GM21576 (cell line): ENCODE measurements around the gene C1QTNF2.

Experiments used
- ATAC-seq: cut with Tn5 transposase; IDR thresholded peaks from one replicate; pipeline ENCODE4 v1.9.1; 2021; ENCODE audit warnings: mild to moderate bottlenecking, moderate library complexity; ENCODE audit not compliant: unreplicated experiment

Gene C1QTNF2

DNA sequence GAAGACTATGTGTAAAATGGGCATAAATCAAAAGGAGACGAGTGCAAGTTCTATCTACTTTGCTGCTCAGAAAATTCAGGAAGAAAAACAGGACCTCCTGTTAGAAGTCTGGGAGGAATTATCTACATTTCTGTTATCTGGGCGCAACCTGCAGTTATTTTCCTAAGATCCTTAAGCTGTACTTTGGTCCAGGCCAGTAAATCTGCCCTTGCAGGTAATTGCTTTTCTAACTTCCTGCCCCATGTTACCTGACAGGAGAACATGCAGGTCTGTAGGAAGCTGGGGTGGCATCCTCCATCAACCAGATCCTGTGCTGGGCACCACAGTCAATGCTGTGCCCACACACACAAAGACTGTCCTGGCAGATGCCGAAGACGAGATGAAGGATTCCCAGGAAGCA lies 63.7 kb downstream of the C1QTNF2 start:
- no peak for ATAC-seq

DNA sequence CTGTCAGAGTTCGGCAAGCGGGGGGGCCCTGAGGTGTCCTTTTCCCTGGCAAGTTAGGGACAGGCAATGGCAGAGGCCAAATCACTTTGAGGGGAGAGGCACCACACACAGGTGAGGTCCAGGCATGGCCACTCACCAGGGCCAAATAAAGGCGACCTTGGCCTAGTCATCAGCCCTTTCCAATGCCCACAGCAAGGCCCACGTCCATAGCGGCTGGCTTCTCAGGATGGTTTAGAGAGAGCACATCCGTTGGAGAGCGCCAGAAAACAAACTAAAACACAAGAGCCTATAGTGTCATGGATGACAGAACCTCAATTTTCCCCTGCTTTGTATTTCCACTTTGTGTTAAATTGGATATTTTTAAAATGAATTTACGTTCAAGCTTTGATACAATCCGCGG lies 65.1 kb downstream of the C1QTNF2 start:
- ATAC-seq: no peak

DNA sequence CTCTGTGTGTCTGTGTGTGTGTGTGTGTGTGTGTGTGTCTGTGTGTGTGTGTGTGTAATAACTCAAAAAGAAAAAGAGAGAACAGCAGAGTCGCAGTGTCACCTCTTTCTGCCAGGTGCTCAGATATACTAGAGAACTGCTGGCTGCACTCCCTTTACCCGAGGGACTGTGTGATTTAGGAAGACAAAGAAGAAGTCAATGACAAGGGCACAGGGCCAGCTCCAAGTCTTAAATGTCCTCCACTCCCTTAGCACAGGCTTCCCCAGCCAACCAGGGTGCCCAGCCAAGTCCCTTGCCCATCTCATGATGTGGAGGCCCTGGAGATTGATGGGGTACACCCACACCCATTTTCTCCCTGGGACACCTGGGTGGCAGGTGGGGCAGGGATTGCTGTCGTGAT lies 66.7 kb downstream of the C1QTNF2 start:
- ATAC-seq: no peak

DNA sequence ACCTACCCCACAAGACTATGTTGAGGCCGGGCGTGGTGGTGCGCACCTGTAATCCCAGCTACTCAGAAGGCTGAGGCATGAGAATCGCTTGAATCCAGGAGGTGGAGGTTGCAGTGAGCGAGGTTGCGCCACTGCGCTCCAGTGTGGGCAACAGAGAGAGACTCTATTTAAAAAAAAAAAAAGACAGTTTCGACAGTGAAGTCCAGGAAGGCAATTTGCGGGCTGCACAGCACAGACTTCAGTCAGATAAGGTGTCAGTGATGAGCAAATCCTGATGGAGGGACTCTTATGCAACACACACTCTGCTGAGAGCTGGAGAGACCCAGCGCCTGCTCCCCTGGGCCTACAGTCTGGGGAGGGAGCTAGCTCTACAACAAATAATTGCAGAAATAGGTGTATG lies 72.2 kb downstream of the C1QTNF2 start:
- no peak for ATAC-seq

DNA sequence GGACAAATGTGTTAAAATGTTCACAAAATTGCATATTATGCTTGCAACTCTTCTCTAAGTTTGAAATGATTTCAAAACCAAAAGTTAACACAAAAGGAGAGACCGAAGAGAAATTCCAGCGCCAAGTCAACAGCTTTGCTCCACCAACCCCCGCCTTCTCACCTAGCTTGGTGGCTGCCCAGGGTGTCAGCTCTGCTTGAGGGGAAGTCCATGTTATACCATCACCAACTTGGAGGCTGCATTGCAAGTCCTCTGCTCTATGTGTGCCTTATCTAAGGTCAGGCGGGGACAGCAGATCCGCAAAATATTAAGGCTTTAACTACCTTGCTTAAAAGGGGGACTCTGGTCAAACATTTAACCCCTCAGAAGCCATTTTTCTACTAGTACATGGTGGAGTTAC lies 72.7 kb downstream of the C1QTNF2 start:
- no peak for ATAC-seq
